Measurements from ENCODE around the gene BCCIP. TPM values are rescaled to one million over a fixed set of nuclear protein-coding genes. Genes with fewer than 3 reads are reported as not detected.

The BCCIP gene
- total and polyA plus RNA-seq, 12 donors, result 20.5 to 103 (median 38.8) TPM

GRCh38 chr10:125848371-125848770, 25.0 kb downstream of the BCCIP start:
- no peak for TF ChIP-seq POLR2A (IDR thresholded peaks at IDR 0.05)
- TF ChIP-seq CTCF (IDR thresholded peaks at IDR 0.05), result no peak
- Histone ChIP-seq H3K27me3 (no peaks in the 10 kb centered on the region), H3K27ac (no peak overlapping the region), H3K4me3 (no peak overlapping the region), H3K9me3 (replicated peaks in 1 of 3) (no peaks in the 10 kb centered on the region), H3K36me3 (replicated peaks in 1 of 2) (peaks cover 0 to 27% of the 10 kb centered on the region in 2 donors), H3K4me1 (replicated peaks in 1 of 2) (peaks cover 7 to 14% of the 10 kb centered on the region in 2 donors)
- intact Hi-C loops (cut with DNase I), result no loop called here
- WGBS, 4 donors, result 87 to 96% (median 94%) methylated on average over 2 of the region's 2 CpGs; no CpG with 5 or more reads in 1 of the 4 donors
- no peak for DNase-seq

GRCh38 chr10:125848857-125849256, 25.5 kb downstream of the BCCIP start:
- H3K27ac ChIP-seq, result no peak overlapping the region
- intact Hi-C loops (cut with DNase I), result no loop called here
- 96 to 100% (median 97%) methylated on average over 2 of the region's 2 CpGs for WGBS, 4 donors
- peaks cover 0 to 27% of the 10 kb centered on the region in 2 donors for H3K36me3 ChIP-seq (replicated peaks in 1 of 2)
- no peak overlapping the region for H3K4me3 ChIP-seq
- no peaks in the 10 kb centered on the region for H3K27me3 ChIP-seq
- H3K4me1 ChIP-seq (replicated peaks in 1 of 2), result peaks cover 7 to 14% of the 10 kb centered on the region in 2 donors
- no peaks in the 10 kb centered on the region for H3K9me3 ChIP-seq (replicated peaks in 1 of 3)
- DNase-seq, result no peak
- no peak for TF ChIP-seq CTCF (IDR thresholded peaks at IDR 0.05)
- TF ChIP-seq POLR2A (IDR thresholded peaks at IDR 0.05), result no peak

GRCh38 chr10:125849448-125849847, 26.1 kb downstream of the BCCIP start:
- Histone ChIP-seq H3K9me3 (replicated peaks in 1 of 3) (no peaks in the 10 kb centered on the region), H3K4me3 (no peak overlapping the region), H3K27me3 (no peaks in the 10 kb centered on the region), H3K4me1 (replicated peaks in 1 of 2) (peaks cover 7 to 9% of the 10 kb centered on the region in 2 donors), H3K36me3 (replicated peaks in 1 of 2) (peaks cover 0 to 27% of the 10 kb centered on the region in 2 donors), H3K27ac (no peak overlapping the region)
- WGBS, 4 donors, result 92 to 95% (median 92%) methylated on average over 7 of the region's 7 CpGs
- no peak for DNase-seq
- intact Hi-C loops (cut with DNase I), result no loop called here
- TF ChIP-seq POLR2A (IDR thresholded peaks at IDR 0.05), result no peak
- no peak for TF ChIP-seq CTCF (IDR thresholded peaks at IDR 0.05)

- H3K27me3 ChIP-seq, result no peaks in the 10 kb centered on the region
- H3K9me3 ChIP-seq (replicated peaks in 1 of 3), result no peaks in the 10 kb centered on the region
- TF ChIP-seq POLR2A (IDR thresholded peaks at IDR 0.05) (no peak), CTCF (IDR thresholded peaks at IDR 0.05) (no peak)
- intact Hi-C loops (cut with DNase I), result no loop called here
- 87 to 93% (median 91%) methylated on average over 2 of the region's 2 CpGs for WGBS, 4 donors
- no peak for DNase-seq
- H3K4me3 ChIP-seq, result no peak overlapping the region
- H3K36me3 ChIP-seq (replicated peaks in 1 of 2), result peaks cover 0 to 27% of the 10 kb centered on the region in 2 donors
- no peaks in the 10 kb centered on the region for H3K4me1 ChIP-seq (replicated peaks in 1 of 2)
- no peak overlapping the region for H3K27ac ChIP-seq
Measured at GRCh38 chr10:125850766-125851731, 27.7 kb downstream of the BCCIP start.
